ENCODE measurements around the gene BTN3A1. TPM values are rescaled to one million over a fixed set of nuclear protein-coding genes. Genes with fewer than 3 reads are reported as not detected.

The BTN3A1 gene
- total and polyA plus RNA-seq, 10 of the 15 experiments (the other 5 are each of a cell fraction or from before 2014, with no cell fraction given) = 5.6 to 60.1 (median 16.1) TPM

DNA sequence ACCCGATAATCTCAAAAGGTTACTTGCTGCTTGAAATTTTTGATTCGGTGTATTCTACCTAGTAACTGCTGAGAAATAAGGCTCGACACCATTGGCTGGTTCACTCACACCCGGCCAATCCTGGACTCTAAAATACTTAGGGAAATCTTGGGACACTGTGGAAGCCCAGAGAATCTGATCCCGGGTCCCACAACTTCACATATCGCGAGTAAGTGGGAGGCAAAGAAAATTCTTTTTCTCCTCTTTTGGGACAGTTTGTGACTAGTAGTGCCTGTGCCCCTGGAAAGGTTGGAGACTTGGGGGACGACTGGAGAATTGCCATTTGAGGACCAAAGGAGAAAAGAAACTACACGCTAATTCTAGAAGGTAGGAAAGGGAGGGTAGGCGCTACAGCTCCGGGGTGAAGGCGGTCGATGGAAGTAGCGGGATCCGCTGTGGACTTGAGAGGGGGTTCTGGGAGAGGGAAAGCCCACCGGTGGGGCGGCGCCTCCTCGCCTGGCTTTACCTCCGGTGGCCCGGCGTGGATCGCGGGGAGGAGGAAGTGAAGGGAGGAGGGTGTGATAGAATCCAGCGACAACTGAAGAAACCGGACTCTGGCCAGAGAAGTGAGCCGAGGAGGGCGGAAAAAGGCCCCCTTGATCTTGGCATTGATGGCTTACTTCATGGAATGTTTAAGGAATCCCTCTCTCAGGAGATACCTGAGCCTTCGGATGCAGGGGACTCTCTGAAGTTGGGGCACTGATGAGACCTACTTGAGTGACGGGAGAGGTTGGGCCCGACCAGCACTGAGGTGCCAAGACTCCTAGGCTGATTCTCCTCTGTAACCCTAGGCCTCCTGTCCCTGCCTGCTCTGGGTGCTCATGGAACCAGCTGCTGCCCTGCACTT, 19.4 kb downstream of the BTN3A1 start (continued):
- TF ChIP-seq SUZ12 (IDR thresholded peaks at IDR 0.05; ENCODE audit: unreplicated experiment) (no peak), SIX5 (IDR thresholded peaks at IDR 0.05; ENCODE audit: low read depth, low read length, severe bottlenecking) (no peak), FOS (IDR thresholded peaks at IDR 0.05; ENCODE audit: borderline replicate concordance, extremely low read depth, insufficient read length) (peak; percentile 29), CEBPB (IDR thresholded peaks at IDR 0.05; ENCODE audit: borderline replicate concordance in 1 of 2, low read depth in 2 of 2, low read length in 2 of 2) (peak in 1 of 2 experiments; percentile 48; a peak in 1 of 4 replicates), DPF2 (IDR thresholded peaks at IDR 0.05) (0 out of 2 replicates have a peak, but pooled peaks have one; percentile 25), ZNF622 (IDR thresholded peaks at IDR 0.05) (no peak), SMAD5 (IDR thresholded peaks at IDR 0.05; ENCODE audit: low read depth) (no peak), STAT3 (IDR thresholded peaks at IDR 0.05; ENCODE audit: low read depth, low read length) (no peak), ZNF207 (IDR thresholded peaks at IDR 0.05; ENCODE audit: borderline replicate concordance) (peak; percentile 67; the same call in 1 of the 2 replicates), BCL11A (IDR thresholded peaks at IDR 0.05; ENCODE audit: low read depth, low read length) (no peak), GABPA (IDR thresholded peaks at IDR 0.05; ENCODE audit: low read depth) (no peak), NBN (IDR thresholded peaks at IDR 0.05) (peak; percentile 78), RB1 (IDR thresholded peaks at IDR 0.05; ENCODE audit: borderline replicate concordance) (0 out of 2 replicates have a peak, but pooled peaks have one; percentile 48), ESRRA (IDR thresholded peaks at IDR 0.05; ENCODE audit: low read length) (no peak)
- TF ChIP-seq, protein P1, sequence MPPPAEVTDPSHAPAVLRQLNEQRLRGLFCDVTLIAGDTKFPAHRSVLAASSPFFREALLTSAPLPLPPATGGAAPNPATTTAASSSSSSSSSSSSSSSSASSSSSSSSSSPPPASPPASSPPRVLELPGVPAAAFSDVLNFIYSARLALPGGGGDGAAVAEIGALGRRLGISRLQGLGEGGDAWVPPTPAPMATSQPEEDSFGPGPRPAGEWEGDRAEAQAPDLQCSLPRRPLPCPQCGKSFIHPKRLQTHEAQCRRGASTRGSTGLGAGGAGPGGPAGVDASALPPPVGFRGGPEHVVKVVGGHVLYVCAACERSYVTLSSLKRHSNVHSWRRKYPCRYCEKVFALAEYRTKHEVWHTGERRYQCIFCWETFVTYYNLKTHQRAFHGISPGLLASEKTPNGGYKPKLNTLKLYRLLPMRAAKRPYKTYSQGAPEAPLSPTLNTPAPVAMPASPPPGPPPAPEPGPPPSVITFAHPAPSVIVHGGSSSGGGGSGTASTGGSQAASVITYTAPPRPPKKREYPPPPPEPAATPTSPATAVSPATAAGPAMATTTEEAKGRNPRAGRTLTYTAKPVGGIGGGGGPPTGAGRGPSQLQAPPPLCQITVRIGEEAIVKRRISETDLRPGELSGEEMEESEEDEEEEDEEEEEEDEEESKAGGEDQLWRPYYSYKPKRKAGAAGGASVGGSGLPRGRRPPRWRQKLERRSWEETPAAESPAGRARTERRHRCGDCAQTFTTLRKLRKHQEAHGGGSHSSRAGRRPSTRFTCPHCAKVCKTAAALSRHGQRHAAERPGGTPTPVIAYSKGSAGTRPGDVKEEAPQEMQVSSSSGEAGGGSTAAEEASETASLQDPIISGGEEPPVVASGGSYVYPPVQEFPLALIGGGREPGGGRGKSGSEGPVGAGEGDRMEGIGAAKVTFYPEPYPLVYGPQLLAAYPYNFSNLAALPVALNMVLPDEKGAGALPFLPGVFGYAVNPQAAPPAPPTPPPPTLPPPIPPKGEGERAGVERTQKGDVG (CRISPR knock-in tag; IDR thresholded peaks at IDR 0.05) = no peak
- TF ChIP-seq, protein P2, sequence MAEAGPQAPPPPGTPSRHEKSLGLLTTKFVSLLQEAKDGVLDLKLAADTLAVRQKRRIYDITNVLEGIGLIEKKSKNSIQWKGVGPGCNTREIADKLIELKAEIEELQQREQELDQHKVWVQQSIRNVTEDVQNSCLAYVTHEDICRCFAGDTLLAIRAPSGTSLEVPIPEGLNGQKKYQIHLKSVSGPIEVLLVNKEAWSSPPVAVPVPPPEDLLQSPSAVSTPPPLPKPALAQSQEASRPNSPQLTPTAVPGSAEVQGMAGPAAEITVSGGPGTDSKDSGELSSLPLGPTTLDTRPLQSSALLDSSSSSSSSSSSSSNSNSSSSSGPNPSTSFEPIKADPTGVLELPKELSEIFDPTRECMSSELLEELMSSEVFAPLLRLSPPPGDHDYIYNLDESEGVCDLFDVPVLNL (IDR thresholded peaks at IDR 0.05; ENCODE audit: low read depth, low read length) = no peak
- TF ChIP-seq, protein P3, sequence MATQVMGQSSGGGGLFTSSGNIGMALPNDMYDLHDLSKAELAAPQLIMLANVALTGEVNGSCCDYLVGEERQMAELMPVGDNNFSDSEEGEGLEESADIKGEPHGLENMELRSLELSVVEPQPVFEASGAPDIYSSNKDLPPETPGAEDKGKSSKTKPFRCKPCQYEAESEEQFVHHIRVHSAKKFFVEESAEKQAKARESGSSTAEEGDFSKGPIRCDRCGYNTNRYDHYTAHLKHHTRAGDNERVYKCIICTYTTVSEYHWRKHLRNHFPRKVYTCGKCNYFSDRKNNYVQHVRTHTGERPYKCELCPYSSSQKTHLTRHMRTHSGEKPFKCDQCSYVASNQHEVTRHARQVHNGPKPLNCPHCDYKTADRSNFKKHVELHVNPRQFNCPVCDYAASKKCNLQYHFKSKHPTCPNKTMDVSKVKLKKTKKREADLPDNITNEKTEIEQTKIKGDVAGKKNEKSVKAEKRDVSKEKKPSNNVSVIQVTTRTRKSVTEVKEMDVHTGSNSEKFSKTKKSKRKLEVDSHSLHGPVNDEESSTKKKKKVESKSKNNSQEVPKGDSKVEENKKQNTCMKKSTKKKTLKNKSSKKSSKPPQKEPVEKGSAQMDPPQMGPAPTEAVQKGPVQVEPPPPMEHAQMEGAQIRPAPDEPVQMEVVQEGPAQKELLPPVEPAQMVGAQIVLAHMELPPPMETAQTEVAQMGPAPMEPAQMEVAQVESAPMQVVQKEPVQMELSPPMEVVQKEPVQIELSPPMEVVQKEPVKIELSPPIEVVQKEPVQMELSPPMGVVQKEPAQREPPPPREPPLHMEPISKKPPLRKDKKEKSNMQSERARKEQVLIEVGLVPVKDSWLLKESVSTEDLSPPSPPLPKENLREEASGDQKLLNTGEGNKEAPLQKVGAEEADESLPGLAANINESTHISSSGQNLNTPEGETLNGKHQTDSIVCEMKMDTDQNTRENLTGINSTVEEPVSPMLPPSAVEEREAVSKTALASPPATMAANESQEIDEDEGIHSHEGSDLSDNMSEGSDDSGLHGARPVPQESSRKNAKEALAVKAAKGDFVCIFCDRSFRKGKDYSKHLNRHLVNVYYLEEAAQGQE (IDR thresholded peaks at IDR 0.05; ENCODE audit: low read depth, low read length) = no peak
- TF ChIP-seq, protein P4, sequence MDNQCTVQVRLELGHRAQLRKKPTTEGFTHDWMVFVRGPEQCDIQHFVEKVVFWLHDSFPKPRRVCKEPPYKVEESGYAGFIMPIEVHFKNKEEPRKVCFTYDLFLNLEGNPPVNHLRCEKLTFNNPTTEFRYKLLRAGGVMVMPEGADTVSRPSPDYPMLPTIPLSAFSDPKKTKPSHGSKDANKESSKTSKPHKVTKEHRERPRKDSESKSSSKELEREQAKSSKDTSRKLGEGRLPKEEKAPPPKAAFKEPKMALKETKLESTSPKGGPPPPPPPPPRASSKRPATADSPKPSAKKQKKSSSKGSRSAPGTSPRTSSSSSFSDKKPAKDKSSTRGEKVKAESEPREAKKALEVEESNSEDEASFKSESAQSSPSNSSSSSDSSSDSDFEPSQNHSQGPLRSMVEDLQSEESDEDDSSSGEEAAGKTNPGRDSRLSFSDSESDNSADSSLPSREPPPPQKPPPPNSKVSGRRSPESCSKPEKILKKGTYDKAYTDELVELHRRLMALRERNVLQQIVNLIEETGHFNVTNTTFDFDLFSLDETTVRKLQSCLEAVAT (IDR thresholded peaks at IDR 0.05) = peak; percentile 64; the same call in 1 of the 2 replicates
- TF ChIP-seq, protein P5, sequence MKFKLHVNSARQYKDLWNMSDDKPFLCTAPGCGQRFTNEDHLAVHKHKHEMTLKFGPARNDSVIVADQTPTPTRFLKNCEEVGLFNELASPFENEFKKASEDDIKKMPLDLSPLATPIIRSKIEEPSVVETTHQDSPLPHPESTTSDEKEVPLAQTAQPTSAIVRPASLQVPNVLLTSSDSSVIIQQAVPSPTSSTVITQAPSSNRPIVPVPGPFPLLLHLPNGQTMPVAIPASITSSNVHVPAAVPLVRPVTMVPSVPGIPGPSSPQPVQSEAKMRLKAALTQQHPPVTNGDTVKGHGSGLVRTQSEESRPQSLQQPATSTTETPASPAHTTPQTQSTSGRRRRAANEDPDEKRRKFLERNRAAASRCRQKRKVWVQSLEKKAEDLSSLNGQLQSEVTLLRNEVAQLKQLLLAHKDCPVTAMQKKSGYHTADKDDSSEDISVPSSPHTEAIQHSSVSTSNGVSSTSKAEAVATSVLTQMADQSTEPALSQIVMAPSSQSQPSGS (IDR thresholded peaks at IDR 0.05; ENCODE audit: low read length) = no peak
